Stimulated activated naive CD4-positive, alpha-beta T cell treated with Interleukin-2 at 50 U/mL for 16 hours (primary cell): ENCODE results near the gene ABCB11.

Experiments used
- DNase-seq: peaks from one replicate; lab custom pipeline; 2025; lab: John Stamatoyannopoulos, UW

Gene ABCB11

GRCh38 chr2:168974428-168974827, 56.7 kb downstream of the ABCB11 start:
- no peak for DNase-seq

GRCh38 chr2:168971261-168971660, 59.9 kb downstream of the ABCB11 start:
- no peak for DNase-seq

GRCh38 chr2:168970711-168971233, 60.4 kb downstream of the ABCB11 start:
- DNase-seq = no peak

GRCh38 chr2:168969865-168970264, 61.3 kb downstream of the ABCB11 start:
- DNase-seq = no peak

- no peak for DNase-seq
Observed at GRCh38 chr2:168968342-168968741, 62.8 kb downstream of the ABCB11 start.

- DNase-seq = no peak
Observed at GRCh38 chr2:168964251-168964807, 66.8 kb downstream of the ABCB11 start.

- DNase-seq = no peak
Observed at GRCh38 chr2:168962636-168963035, 68.5 kb downstream of the ABCB11 start.

GRCh38 chr2:168961450-168962229, 69.5 kb downstream of the ABCB11 start:
- DNase-seq = no peak

- no peak for DNase-seq
Observed at GRCh38 chr2:168956392-168956791, 74.7 kb downstream of the ABCB11 start.

GRCh38 chr2:168955321-168955720, 75.8 kb downstream of the ABCB11 start:
- DNase-seq = no peak

GRCh38 chr2:168954256-168954655, 76.9 kb downstream of the ABCB11 start:
- DNase-seq = no peak

GRCh38 chr2:168952424-168952823, 78.7 kb downstream of the ABCB11 start:
- DNase-seq = no peak

- DNase-seq = no peak
Observed at GRCh38 chr2:168951871-168952270, 79.3 kb downstream of the ABCB11 start.

GRCh38 chr2:168949324-168949723, 81.8 kb downstream of the ABCB11 start:
- no peak for DNase-seq

- no peak for DNase-seq
Observed at GRCh38 chr2:168948621-168949212, 82.4 kb downstream of the ABCB11 start.

GRCh38 chr2:168945508-168945907, 85.6 kb downstream of the ABCB11 start:
- DNase-seq = no peak

GRCh38 chr2:168944065-168944464, 87.1 kb downstream of the ABCB11 start:
- DNase-seq = no peak

GRCh38 chr2:168941297-168941696, 89.8 kb downstream of the ABCB11 start:
- DNase-seq = no peak

GRCh38 chr2:168939918-168940317, 91.2 kb downstream of the ABCB11 start:
- no peak for DNase-seq

GRCh38 chr2:168939061-168939460, 92.1 kb downstream of the ABCB11 start:
- DNase-seq = no peak

- DNase-seq = no peak
Observed at GRCh38 chr2:168935810-168936581, 95.1 kb downstream of the ABCB11 start.

GRCh38 chr2:168934826-168935225, 96.3 kb downstream of the ABCB11 start:
- DNase-seq = no peak
